HFFc6 (cell line): Measurements from ENCODE around the gene EVC. TPM values are rescaled to one million over a fixed set of nuclear protein-coding genes. Genes with fewer than 3 reads are reported as not detected.

Experiments
- DNase-seq: peaks from one replicate; pipeline ENCODE4 v3.0.0-alpha.2; 2018
- H3K27ac Mint-ChIP-seq: 2 replicates; pipeline ENCODE4 v1.8.0; 2020; ENCODE audit warnings: mild to moderate bottlenecking, mixed read lengths
- H3K27me3 Mint-ChIP-seq: 2 replicates; pipeline ENCODE4 v1.8.0; 2021; ENCODE audit warnings: mild to moderate bottlenecking, moderate library complexity, mixed read lengths; ENCODE audit not compliant: insufficient read depth
- H3K36me3 Mint-ChIP-seq: 2 replicates; pipeline ENCODE4 v1.8.0; 2021; ENCODE audit warnings: low read depth, mixed read lengths
- H3K4me1 Mint-ChIP-seq: 2 replicates; pipeline ENCODE4 v1.8.0; 2020; ENCODE audit warnings: low read depth, mixed read lengths
- H3K4me3 Mint-ChIP-seq: 2 replicates; pipeline ENCODE4 v1.8.0; 2020; ENCODE audit warnings: mild to moderate bottlenecking, moderate library complexity, mixed read lengths
- H3K9me3 Mint-ChIP-seq: 2 replicates; pipeline ENCODE4 v1.8.0; 2020; ENCODE audit warnings: mild to moderate bottlenecking, mixed read lengths
- total RNA-seq, 6 experiments: library from RNA; stranded (reverse); fragmentation: NEBNext Ultra II Directional; extraction: Animal tissue kit (Norgen Biotek cat#: 25700); gene quantifications; 2 replicates in 1 of 6; 3 replicates in 5 of 6; pipeline ENCODE4 v1.2.3, GENCODE V29; 2021
- TF ChIP-seq, protein P1 (sequence below): fragments of 200-600 bp; sonication (generic); IDR thresholded peaks from 2 replicates; pipeline ENCODE4 v1.5.0; 2021; ENCODE audit warnings: antibody characterized with exemption, mild to moderate bottlenecking

Gene EVC
- total RNA-seq, 6 experiments from 2014 or later = 30.7 to 40.9 (median 33.7) TPM

DNA sequence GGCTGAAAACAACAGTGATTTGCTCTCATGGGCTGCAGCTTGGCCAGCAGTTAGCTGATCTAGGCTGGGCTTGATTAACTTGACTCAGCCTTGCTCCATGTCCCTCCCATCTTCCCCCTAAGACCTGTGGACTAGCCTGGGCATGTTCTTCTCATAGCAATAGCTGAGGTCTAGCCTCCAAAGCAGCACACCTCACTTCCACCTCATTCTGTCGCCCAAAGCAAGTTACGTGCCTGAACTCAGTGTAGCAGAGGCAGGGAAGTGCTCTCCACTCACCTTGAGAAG is 62.2 kb downstream of the EVC start:
- peaks cover 72% of the 10 kb centered on the region for H3K36me3 Mint-ChIP-seq

DNA sequence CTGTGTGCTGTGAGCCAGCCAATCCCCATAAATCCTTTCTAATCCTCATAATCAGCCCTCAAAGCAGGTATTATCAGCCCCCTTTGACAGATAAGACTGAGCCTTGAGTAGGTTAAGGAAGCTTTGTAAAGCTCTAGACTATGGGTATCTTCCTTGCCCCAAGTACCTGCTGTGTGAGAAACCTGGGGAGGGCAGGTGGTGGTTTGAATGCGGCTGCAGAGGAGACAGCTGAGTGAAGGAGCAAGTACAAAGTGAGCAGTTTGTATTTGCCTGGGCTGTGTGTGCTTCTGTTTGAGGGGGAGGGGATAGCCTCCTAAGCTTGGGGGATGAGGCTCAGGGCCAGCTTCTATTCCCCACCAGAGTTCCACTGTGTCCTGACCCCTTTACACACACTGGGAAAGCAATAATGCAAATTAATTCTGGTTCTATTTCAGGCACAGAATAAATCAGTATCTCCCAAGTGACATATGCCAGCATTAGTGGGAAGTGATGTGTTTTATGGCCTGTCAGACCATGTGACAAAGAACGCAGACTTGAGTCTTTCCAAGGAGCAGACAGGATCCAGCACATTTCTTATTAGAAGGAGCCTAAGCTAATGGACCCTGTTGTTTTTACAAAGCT is 63.5 kb downstream of the EVC start:
- TF ChIP-seq, protein P1, sequence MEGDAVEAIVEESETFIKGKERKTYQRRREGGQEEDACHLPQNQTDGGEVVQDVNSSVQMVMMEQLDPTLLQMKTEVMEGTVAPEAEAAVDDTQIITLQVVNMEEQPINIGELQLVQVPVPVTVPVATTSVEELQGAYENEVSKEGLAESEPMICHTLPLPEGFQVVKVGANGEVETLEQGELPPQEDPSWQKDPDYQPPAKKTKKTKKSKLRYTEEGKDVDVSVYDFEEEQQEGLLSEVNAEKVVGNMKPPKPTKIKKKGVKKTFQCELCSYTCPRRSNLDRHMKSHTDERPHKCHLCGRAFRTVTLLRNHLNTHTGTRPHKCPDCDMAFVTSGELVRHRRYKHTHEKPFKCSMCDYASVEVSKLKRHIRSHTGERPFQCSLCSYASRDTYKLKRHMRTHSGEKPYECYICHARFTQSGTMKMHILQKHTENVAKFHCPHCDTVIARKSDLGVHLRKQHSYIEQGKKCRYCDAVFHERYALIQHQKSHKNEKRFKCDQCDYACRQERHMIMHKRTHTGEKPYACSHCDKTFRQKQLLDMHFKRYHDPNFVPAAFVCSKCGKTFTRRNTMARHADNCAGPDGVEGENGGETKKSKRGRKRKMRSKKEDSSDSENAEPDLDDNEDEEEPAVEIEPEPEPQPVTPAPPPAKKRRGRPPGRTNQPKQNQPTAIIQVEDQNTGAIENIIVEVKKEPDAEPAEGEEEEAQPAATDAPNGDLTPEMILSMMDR = no peak
- no peak overlapping the region for H3K4me3 Mint-ChIP-seq
- peaks cover 2% of the 10 kb centered on the region; the same call in 1 of the 2 replicates for H3K27me3 Mint-ChIP-seq
- peaks cover 20% of the 10 kb centered on the region for H3K9me3 Mint-ChIP-seq
- peaks cover 59% of the 10 kb centered on the region for H3K36me3 Mint-ChIP-seq
- peaks cover 21% of the 10 kb centered on the region for H3K4me1 Mint-ChIP-seq
- no peak for DNase-seq
- H3K27ac Mint-ChIP-seq = peak overlapping the region; percentile 71

More for the DNA sequence above, 62.2 kb downstream of the EVC start:
- Mint-ChIP-seq H3K9me3 (peaks cover 23% of the 10 kb centered on the region), H3K4me3 (no peak overlapping the region), H3K27me3 (peaks cover 2% of the 10 kb centered on the region; the same call in 1 of the 2 replicates), H3K4me1 (peaks cover 21% of the 10 kb centered on the region), H3K27ac (peak overlapping the region; percentile 71)
- TF ChIP-seq, protein P1 = no peak
- peak; percentile 17 for DNase-seq

DNA sequence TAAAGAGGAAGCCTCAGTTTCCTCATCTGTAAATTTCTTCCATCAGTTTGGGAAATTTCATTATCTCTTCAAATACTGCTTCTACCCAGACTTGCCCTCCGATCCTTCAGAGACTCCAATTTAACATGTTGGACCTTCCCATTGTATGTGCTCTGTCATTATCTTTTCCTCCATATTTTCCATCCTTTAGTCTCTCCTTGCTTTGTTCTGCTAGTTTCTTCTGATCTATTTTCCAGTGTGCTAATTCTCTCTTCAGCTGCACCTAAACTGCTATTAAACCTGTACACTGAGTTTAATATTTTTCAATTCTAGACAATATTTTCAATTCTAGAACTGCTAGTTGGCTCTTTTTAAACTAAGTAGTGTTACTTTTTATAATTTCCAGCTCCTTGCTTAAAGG is 65.5 kb downstream of the EVC start:
- TF ChIP-seq, protein P1 = no peak
- Mint-ChIP-seq H3K9me3 (peaks cover 20% of the 10 kb centered on the region), H3K36me3 (peaks cover 58% of the 10 kb centered on the region), H3K27me3 (peaks cover 2% of the 10 kb centered on the region), H3K27ac (no peak overlapping the region), H3K4me3 (no peak overlapping the region), H3K4me1 (peaks cover 27% of the 10 kb centered on the region)
- DNase-seq = no peak

DNA sequence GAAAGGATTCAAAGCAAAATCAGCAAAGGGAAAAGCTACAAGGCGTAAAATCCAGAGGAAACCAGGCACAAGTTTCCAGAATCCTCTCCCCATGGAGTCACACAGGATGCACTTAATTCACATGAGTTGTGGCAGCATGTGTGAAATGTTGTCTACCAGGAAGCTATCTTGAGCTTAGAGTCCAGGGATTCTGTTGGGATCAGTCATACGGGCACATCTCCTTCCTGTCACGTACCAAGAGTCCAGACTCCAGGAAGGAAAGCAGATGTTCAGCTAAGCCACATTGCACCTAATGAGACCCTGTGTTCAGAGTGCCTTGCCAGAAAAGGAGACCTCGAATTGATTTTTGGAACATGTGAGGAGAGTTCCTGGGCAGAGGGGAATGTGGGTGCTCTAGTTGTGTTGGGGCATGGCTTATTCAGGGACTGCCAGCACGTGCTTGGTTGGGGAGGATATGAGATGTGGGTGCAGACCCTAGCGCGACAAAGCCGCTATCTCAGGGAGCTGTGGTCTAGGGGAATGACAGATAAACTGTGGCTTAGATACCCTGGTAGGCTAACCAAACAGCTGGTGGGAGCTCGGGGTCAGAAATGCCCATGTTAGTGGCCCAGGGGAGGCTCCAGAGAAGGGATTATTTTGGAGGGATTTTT is 70.0 kb downstream of the EVC start:
- peaks cover 54% of the 10 kb centered on the region for H3K36me3 Mint-ChIP-seq
- peak overlapping the region; percentile 92 for H3K27ac Mint-ChIP-seq
- TF ChIP-seq, protein P1 = no peak
- H3K27me3 Mint-ChIP-seq = peaks cover 1% of the 10 kb centered on the region; the same call in 1 of the 2 replicates
- H3K4me1 Mint-ChIP-seq = peaks cover 32% of the 10 kb centered on the region
- 0 out of 2 replicates have a peak overlapping the region, but pooled peaks have one; percentile 13 for H3K4me3 Mint-ChIP-seq
- DNase-seq = peak; percentile 79
- H3K9me3 Mint-ChIP-seq = peaks cover 16% of the 10 kb centered on the region

DNA sequence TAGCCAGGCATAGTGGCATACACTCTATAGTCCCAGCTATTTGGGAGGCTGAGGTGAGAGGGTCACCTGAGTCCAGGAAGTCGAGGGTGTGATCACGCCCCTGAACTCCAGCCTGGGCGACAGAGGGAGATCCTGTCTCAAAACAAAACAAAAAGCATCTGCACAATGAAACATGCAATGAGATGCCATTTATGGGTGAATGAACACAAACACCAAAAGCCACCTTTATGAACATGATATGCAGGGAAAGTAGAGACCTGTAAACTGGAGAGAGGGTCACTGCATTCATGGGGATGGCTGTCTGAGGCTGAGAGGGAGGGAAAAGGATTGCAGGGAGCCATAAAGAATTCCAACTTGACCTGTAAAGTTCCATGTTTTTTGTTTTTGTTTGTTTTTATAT is 70.7 kb downstream of the EVC start:
- H3K27ac Mint-ChIP-seq = peak overlapping the region; percentile 42; the same call in 1 of the 2 replicates
- no peak overlapping the region for H3K4me3 Mint-ChIP-seq
- TF ChIP-seq, protein P1 = no peak
- peaks cover 39% of the 10 kb centered on the region for H3K4me1 Mint-ChIP-seq
- H3K9me3 Mint-ChIP-seq = peaks cover 9% of the 10 kb centered on the region
- DNase-seq = no peak
- peaks cover 54% of the 10 kb centered on the region for H3K36me3 Mint-ChIP-seq
- H3K27me3 Mint-ChIP-seq = peaks cover 3% of the 10 kb centered on the region; the same call in 1 of the 2 replicates
